Gastroesophageal sphincter (tissue), 4 donors: ENCODE measurements around the gene OTULIN. TPM values are rescaled to one million over a fixed set of nuclear protein-coding genes. Genes with fewer than 3 reads are reported as not detected.

Experiments
- ATAC-seq: fragments of 150-250 bp; one replicate; pipeline ENCODE4 v1.9.1; 2016; ENCODE audit warnings: mild to moderate bottlenecking, moderate library complexity
- H3K27ac ChIP-seq, 4 donors: fragments of 200-600 bp; sonication (generic) in 3 of 4; 1 replicate in 3 of 4; 2 replicates in 1 of 4; pipeline ENCODE4 v1.5.1; 2016 to 2019
- H3K27me3 ChIP-seq: fragments of 200-600 bp; sonication (generic); one replicate; pipeline ENCODE4 v1.5.1; 2019
- H3K36me3 ChIP-seq, 2 donors: fragments of 200-600 bp; sonication (generic); one replicate each; pipeline ENCODE4 v1.5.1; 2019; ENCODE audit warnings: control low read depth in 1 of 2
- H3K4me1 ChIP-seq, 3 donors: fragments of 200-600 bp; sonication (generic); 1 replicate in 2 of 3; 2 replicates in 1 of 3; pipeline ENCODE4 v1.5.1; 2016 to 2019; ENCODE audit warnings: control low read depth in 2 of 3
- H3K4me3 ChIP-seq, 2 donors: fragments of 200-600 bp; sonication (generic); one replicate each; pipeline ENCODE4 v1.5.1; 2019; ENCODE audit warnings: mild to moderate bottlenecking in 1 of 2, moderate library complexity in 1 of 2
- H3K9me3 ChIP-seq, 3 donors: fragments of 200-600 bp; sonication (generic); one replicate each; pipeline ENCODE4 v1.5.1; 2017 to 2019; ENCODE audit warnings: control low read depth in 2 of 3
- CTCF ChIP-seq, 4 experiments: fragments of 200-600 bp in 2 of 4; fragments of 450-650 bp in 2 of 4; sonication (generic) in 1 of 4; IDR thresholded peaks; one replicate each; pipeline ENCODE4 v1.5.1; 2017 to 2019; ENCODE audit warnings: antibody characterized with exemption in 4 of 4, mild to moderate bottlenecking in 2 of 4, moderate library complexity in 2 of 4
- EP300 ChIP-seq: sonication (generic); formaldehyde crosslinking; IDR thresholded peaks from one replicate; pipeline ENCODE4 v1.6.1; 2017; ENCODE audit warnings: antibody characterized with exemption, mild to moderate bottlenecking
- POLR2A ChIP-seq, 2 donors: fragments of 450-650 bp; IDR thresholded peaks; one replicate each; pipeline ENCODE4 v1.6.1; 2017; ENCODE audit warnings: antibody characterized with exemption in 2 of 2, mild to moderate bottlenecking in 2 of 2, moderate library complexity in 1 of 2
- POLR2AphosphoS5 ChIP-seq: sonication (generic); formaldehyde crosslinking; IDR thresholded peaks from one replicate; pipeline ENCODE4 v1.6.1; 2017; ENCODE audit warnings: antibody characterized with exemption
- WGBS, 2 donors: methylation state at CpG; one replicate each; pipeline ENCODE4 v1.1.5; 2018; ENCODE audit warnings: low coverage in 1 of 2; 5-methylcytosine and 5-hydroxymethylcytosine counted together
- total RNA-seq, 4 donors: library from RNA; depleted of rRNA; stranded (reverse); fragments of >200 nt; gene quantifications; one replicate each; pipeline ENCODE4 v1.1.0, GENCODE V29; 2016

The OTULIN gene
- total RNA-seq, 4 donors from 2014 or later = 19.5 to 27.1 (median 23.6) TPM

DNA sequence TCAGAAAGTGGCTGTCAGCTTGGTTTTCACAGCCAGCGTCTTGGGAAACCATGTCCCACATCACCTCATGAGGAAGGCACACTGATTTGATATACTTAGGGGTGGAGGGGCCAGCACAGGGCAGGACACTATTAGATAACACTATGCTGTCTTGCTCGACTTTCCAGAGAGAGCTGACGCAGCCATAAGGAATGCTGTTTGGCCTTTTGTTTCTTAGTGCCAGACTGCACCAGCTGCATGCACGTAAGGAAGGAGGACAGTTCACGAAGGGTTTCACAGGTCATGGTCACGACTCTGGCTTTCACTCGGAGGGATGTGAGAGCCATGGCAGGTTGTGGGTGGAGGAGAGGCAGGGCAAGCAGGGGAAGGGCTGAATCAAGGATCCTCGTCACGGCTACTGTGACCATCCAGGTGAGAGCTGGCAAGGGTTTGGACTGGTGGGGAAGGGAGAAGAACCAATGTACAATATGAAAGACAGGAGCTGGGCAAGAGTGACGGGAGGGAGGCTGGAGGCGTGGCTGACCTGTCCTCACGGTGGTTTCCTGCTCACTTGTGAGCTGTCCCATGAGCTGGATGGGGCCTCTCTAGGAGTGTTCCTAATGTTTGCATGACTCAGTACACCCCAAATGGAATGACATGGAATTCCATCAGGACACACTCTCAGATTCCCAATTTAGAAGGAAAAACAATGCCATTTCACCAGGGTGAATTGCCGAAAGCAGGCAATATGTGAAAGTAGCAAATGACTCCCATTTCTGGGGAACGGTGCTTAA lies 61.7 kb downstream of the OTULIN start:
- Histone ChIP-seq H3K27ac (no peak overlapping the region), H3K9me3 (no peaks in the 10 kb centered on the region), H3K27me3 (no peaks in the 10 kb centered on the region), H3K4me3 (no peak overlapping the region), H3K4me1 (peaks cover 0 to 16% (median 0%) of the 10 kb centered on the region in 3 donors), H3K36me3 (peaks cover 0 to 34% of the 10 kb centered on the region in 2 donors)
- WGBS, 2 donors = 79 to 82% methylated on average over 9 to 10 of the region's 14 CpGs
- ATAC-seq = no peak
- TF ChIP-seq EP300 (no peak), POLR2A (IDR thresholded peaks at IDR 0.05) (no peak), CTCF (IDR thresholded peaks at IDR 0.05) (no peak), POLR2AphosphoS5 (no peak)

DNA sequence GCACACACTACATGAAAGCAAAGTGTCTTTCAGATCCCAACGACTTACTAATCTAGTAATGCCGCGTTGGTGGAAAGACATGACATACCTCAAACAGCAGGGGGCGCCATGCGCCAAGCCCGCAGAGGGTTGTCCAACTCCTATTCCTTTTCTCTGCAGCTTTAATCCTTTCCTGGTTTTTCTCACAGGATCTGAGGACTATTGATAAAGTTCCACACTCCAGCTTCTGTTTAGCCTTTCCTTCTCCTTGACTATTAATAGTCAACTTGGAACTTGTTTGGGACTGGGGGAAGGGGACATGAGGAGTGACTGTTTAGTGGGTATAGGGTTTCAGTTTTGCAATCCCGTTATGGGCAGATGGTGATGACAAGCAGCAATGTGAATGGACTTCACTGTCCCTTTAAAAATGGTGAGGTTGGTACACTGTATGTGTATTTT lies 62.9 kb downstream of the OTULIN start:
- TF ChIP-seq POLR2A (IDR thresholded peaks at IDR 0.05) (no peak), POLR2AphosphoS5 (no peak), CTCF (IDR thresholded peaks at IDR 0.05) (peak; percentile 92 to 95 (median 94))
- Histone ChIP-seq H3K27ac (no peak overlapping the region), H3K27me3 (no peaks in the 10 kb centered on the region), H3K9me3 (no peaks in the 10 kb centered on the region), H3K4me1 (peaks cover 0 to 16% (median 0%) of the 10 kb centered on the region in 3 donors), H3K36me3 (peaks cover 0 to 44% of the 10 kb centered on the region in 2 donors), H3K4me3 (no peak overlapping the region)
- 4 to 6% methylated on average over 7 of the region's 7 CpGs for WGBS, 2 donors
- peak; percentile 75 for ATAC-seq

GRCh38 chr5:14727928-14728458 lies 63.5 kb downstream of the OTULIN start:
- Histone ChIP-seq H3K27ac (peak overlapping the region in 1 of 4 donors; percentile 23), H3K27me3 (no peaks in the 10 kb centered on the region), H3K4me3 (no peak overlapping the region), H3K9me3 (no peaks in the 10 kb centered on the region), H3K4me1 (peaks cover 0 to 16% (median 0%) of the 10 kb centered on the region in 3 donors), H3K36me3 (peaks cover 0 to 49% of the 10 kb centered on the region in 2 donors)
- 40 to 80% methylated on average over 1 to 2 of the region's 7 CpGs for WGBS, 2 donors
- no peak for TF ChIP-seq EP300
- no peak for TF ChIP-seq CTCF (IDR thresholded peaks at IDR 0.05)
- no peak for TF ChIP-seq POLR2A (IDR thresholded peaks at IDR 0.05)
- ATAC-seq = no peak

DNA sequence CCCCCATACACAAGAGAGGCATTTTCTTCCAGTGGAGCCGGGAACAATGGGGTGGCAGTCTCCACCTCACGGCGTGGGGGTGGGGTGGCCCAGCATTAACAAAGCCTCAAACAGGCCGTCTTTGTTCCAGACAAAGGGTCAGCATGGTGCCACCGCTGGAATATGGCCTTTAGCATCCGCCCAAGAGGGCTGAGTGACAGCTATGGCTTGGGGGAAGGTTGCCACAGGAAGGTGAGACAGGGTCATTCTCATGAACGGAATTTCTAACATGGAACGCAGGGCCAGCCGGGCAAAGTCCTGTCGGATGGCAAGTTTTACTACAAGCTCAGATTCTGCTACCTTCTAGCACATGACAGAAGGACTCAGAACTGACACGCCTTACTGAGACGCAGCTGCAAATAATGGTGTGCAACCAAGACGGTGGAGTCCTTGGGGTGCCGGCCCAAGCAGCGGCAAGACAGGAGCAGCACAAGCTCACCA lies 64.0 kb downstream of the OTULIN start:
- WGBS, 2 donors = 85 to 86% methylated on average over 5 to 9 of the region's 15 CpGs
- TF ChIP-seq POLR2A (IDR thresholded peaks at IDR 0.05) = no peak
- no peak for TF ChIP-seq EP300
- TF ChIP-seq POLR2AphosphoS5 = no peak
- TF ChIP-seq CTCF (IDR thresholded peaks at IDR 0.05) = no peak
- Histone ChIP-seq H3K27ac (peak overlapping the region in 1 of 4 donors; percentile 23), H3K4me3 (no peak overlapping the region), H3K4me1 (peaks cover 0 to 16% (median 0%) of the 10 kb centered on the region in 3 donors), H3K36me3 (peaks cover 0 to 50% of the 10 kb centered on the region in 2 donors), H3K27me3 (no peaks in the 10 kb centered on the region), H3K9me3 (no peaks in the 10 kb centered on the region)
- no peak for ATAC-seq
